Suppressor macrophage (primary cell): ENCODE data around the gene STUB1.

Experiments used
- DNase-seq, 4 experiments: peaks; one replicate each; pipeline ENCODE4 v3.0.0-alpha.2; 2020 to 2022

The STUB1 gene

DNA sequence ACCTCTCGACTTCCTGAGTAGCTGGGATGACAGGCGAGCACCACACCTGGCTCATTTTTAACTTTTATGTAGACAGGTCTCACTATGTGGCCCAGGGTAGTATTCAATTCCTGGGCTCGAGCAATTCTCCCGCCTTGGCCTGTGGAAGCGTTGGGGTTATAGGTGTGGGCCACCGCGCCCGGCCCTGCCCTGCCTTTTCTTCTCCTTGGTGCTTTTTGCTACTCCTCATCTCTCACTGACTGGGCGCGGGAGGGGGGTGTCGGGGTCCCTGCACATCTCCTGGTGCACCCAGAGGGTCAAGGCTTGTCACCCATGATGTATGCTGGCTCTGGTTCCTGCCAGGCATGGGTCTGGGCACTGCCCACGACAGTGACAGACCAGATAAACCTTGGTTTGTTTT is 35.7 kb upstream of the STUB1 start:
- no peak for DNase-seq

DNA sequence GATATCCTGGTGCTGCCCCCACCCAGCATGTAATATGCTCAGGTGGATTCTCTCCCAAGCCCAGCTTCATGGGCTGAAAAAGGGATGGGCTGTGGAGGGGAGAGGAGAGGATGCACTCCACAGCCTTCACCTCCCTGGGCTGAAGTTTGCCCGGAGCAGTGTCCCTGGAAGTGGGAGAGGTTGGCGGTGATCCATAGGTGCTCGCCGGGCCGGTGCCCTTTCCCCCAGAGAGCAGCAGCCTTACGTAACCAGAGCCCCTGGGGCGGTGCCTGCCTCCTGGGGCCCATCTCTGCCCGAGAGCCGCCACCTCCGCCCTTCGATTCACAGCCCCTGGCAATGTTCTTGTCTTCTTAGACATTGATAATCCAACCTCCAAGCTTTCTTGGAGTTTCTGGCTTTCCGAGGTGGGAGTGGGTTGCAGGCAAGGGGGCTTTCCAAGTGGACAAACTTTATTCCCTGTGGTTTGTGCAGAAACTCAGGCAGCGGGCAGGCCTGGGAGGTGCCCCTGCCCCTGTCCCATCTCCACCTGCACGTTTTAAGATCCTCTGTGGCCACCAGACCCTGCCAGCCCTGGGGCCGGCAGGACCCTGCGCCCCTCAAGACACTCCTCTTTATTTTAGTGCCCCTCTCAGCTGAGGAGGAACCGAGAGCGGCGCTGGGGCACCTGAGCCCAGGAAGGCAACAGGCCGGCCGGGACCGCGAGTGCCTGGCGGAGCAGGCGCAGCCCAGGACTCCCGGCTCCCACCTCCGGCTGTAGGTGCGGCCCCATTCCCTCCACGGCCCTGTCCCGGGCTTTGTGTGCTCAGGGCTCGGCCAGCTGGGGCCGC is 34.1 kb upstream of the STUB1 start:
- no peak for DNase-seq

DNA sequence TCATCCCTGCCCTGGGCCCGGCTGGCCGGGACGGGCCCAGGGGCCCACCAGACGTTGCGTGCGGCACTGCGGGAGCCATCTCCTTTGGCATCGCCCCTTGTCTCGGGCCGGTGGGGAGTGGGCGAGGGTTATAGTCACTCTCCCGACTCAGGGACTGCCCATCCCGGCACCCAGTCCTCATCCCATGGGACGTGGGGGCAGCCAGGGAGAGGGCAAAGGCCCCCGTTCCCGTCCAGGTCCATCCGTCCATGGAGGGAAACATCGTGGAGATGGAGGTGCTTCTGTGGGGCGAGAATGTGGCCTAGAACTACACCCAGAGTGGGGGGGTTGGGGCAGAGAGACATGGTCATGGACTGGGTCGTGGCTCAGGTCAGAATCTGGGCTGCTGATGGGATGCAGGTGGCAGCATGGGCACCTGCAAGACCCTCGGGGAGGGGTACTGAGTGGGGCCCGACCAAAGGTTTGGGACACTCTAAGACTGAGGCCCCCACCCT is 33.5 kb upstream of the STUB1 start:
- DNase-seq = no peak

DNA sequence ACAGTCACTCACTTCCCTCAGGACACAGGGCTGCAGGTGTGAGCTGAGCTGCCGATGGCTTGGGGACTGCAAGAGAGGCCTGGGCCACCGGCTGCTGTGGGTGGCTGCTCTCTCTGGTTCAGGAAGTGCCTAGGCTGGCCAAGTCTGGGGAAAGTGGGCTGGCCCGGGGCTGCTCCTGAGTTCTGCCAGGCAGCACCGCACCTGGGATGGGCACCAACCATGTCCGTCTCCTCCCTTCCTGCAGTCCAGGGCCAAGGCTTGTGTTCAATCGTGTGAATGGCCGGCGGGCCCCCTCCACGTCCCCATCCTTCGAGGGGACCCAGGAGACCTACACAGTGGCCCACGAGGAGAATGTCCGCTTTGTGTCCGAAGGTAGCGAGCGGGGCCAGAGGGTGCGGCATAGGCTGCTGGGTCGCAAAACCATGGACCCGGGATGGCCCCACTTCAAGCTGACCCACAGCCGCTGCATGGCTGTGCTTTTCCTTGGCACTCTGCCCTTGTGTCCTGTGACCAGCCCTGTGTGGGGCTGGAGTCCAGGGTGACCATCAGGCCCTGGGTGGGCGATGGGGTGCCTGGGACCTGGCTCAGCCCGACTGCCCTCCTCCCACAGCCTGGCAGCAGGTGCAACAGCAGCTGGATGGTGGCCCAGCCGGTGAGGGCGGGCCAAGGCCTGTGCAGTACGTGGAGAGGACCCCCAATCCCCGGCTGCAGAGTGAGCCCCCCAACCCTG is 32.9 kb upstream of the STUB1 start:
- DNase-seq = peak in 1 of 4 experiments; percentile 18

DNA sequence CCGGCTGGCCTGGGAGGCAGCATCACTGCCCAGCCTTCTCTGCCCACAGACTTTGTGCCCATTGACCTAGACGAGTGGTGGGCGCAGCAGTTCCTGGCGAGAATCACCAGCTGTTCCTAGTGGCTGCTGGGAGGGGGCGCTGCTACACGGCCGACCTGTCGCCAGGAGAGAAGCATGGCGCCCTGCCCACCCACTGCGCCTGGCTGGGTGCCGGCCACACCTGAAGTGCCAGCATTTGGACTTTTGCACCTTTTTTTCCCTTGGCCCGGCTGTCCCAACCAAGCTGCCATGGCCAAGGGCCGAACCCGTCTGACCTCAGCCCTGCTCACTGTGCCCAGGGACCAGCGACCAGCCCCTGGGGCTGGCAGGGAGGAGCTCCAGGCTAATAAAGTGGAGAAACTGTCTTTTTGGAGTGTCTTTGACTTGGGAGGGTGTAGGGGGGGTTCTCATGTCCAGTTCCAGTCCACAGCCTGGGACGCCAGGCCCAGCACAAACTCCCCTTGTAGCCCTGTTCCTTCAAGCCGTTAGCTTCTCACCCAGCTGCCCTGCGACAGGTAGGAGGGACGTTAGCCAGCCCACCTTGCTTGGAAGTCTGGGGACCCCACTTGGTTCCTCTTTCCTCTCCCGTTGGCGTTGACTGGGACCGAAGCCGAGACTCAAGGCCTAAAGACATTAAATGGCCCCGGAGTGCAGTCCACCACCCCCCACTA is 32.0 kb upstream of the STUB1 start:
- DNase-seq = peak; percentile 31 to 71 (median 57)

DNA sequence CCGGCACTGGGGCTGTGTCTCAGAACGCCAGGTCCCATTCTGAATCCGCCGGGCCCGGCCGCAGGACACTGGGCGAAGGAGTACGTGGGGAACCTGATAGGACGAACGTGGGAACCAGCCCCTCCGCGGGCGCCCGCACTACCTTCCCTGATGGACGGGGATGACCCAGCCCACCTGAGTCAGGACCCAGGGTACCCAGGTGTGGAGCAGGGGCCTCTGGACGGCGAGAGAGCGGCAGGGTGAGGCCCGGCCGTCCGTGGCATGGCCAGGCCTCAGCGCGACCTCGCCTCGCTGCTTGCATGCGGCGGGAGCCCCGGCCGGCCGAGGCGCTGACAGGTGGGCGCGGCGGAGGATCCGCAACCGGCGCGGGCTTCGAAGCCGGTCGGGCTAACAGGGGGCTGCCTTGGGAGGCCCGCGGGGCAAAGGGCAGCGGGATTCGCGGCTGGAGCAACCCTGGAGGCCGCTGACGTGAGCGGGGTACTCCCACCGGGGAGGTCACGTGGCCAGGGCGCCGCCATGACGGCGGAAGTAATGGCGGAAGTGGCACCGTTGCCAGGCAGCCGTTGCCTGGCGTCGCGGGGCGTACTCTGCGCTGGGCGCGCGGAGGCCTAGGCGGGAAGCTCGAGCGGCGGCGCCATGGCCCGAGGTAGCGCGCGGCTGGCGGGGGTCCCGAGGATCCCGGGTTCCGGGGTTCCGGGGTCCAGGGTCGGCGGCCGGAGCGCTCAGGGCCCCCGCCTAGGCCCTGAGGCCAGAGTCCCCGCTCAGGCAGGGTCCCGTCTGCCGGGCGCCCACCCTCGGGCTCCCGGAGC is 31.2 kb upstream of the STUB1 start, which contains the start of gene WDR90:
Gene WDR90 (plus strand): TSS at position 585 of the 809 bp plus-strand sequence. CDS start 52 bp downstream, at position 637.
- DNase-seq = peak; percentile 96 to 98 (median 97)

DNA sequence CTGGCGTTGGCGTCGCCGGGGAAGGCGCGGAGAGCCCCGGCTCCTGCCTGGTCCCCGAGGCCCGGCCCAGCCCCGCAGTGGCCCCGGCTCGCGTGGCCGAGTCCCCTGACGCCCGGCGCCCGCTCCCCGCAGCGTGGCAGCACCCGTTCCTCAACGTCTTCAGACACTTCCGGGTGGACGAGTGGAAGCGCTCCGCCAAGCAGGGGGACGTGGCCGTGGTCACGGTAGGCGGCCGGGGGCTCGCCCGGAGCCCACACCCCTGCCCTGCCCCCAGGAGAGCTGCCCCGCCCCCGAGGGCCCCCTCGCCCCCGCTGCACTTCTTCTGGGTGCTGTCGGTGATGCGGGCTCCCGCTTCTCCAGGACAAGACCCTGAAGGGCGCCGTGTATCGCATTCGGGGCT is 30.6 kb upstream of the STUB1 start:
- peak; percentile 11 to 58 (median 34) for DNase-seq

DNA sequence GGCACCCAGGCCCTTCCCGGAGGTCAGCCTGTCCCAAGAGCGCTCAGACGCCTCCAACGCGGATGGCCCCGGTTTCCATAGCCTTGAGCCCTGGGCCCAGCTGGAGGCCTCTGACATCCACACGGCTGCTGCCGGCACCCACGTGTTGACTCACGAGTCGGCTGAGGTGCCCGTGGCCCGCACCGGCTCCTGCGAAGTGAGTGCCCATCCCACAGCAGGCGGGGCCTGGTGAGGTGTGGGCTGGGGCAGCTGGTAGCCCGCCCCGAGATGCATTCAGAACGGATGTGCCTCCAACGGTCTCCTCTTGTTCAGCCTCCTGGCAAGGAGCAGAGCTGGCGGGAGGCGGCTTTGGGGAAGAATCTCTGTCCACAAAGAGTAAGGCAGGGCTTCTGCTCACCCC is 28.4 kb upstream of the STUB1 start:
- DNase-seq = no peak

DNA sequence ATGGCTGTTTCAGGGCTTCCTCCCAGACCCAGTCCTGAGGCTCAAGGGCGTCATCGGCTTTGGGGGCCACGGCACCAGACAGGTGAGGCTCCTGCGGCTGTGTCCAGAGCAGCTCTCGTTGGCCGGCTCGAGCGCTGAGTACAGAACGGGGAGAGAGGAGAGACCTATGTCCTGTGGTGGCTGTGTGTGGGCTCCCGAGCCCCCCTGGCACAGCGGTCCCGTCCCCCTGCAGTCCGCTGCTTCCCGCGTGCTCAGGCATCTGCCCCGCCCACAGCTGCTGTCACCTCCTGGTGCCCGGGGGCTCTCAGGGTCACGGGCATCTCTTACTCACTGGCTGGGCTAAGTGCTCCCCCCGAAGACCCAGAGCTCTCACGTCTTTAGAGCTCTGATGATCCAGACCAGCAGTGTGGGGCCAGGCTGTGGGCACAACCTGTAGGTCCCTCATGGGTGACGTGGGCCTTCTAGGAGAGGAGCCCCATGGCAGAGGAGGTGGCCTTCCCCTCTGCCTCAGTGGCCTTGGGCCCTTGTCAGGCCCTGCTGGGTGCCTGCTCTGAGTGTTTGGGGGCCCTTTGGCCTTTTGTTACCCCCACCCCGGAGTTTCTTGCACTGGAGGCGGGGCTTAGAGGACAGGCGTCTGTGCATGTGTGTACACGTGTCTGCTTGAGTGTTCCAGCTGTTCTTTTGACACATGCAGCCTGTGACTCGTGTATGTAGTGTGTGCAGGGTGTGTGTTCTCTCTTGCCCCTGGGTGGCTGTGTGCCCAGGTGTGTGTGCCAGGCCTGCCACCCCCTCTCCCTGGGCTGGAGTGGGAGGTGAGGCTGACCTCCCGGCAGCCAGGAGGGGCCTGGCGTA is 27.5 kb upstream of the STUB1 start:
- DNase-seq = no peak

DNA sequence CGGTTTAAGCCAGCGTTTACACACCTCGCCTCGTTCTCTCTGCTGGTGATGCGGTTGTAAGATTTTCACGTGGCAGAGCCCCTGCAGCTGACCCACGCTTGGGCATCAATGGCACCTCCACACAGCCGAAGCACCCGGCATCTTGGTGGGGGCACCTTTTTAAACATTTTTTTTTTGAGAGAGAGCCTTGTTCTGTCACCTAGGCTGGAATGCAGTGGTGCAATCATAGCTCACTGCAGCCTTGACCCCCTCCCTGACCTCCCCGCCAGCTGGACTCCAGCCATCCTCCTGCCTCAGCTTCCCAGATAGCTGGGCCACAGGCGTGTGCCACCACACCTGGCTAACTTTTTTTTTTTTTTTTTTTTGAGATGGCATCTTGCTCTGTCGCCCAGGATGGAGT is 26.2 kb upstream of the STUB1 start:
- no peak for DNase-seq

DNA sequence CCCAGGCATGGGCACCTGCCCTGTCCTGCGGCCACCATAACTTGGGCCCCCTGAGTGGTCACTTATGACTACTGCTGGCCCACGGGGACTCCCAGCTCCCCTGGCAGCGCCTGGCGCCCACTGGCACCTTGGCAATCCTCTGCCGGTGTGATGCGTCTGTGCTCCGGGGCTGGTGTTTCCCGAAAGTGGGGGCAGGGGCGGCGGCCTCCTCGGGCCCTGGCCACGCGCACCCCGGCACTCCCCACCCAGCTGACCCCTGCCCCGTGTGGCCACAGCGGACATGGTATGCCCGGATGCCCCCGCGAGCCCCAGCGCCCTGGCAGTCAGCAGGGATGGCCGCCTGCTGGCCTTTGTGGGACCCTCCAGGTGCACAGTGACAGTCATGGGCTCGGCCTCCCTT is 22.7 kb upstream of the STUB1 start:
- DNase-seq = no peak

DNA sequence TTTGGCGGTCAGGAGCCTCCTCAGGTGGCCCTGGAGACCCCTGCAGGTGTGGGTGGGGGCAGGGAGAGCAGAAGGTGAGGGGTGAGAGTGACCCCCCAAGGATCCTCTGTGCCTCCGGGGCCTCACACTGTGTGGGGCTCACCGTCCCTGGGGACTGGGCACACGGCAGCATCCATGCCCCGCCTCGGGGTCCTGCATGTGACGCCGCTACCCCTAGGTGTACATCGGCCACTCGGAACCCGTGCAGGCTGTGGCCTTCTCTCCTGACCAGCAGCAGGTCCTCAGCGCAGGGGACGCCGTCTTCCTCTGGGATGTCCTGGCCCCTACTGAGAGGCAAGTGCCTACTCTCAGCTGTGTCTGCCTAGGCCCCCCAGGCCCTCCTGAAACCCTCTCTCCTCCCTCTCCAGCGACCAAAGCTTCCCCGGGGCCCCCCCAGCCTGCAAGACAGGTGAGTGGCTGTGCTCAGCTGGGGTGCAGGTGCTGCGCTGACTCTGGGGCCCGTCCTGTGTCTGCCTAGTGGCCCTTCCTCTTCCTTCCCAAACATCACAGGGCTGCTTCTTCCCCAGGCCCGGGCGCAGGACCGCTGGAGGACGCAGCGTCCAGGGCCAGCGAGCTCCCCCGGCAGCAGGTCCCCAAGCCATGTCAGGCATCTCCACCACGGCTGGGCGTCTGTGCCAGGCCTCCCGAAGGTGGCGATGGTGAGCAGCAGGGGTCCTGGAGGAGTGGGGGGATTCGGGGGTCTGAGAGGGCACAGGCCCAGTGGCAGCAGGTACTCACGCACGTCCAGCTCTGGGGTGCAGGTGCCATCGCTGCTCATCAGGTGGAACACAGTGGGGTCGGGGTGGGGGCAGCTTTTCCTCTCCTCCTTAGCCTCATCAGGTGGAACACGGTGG is 21.3 kb upstream of the STUB1 start:
- DNase-seq = no peak

DNA sequence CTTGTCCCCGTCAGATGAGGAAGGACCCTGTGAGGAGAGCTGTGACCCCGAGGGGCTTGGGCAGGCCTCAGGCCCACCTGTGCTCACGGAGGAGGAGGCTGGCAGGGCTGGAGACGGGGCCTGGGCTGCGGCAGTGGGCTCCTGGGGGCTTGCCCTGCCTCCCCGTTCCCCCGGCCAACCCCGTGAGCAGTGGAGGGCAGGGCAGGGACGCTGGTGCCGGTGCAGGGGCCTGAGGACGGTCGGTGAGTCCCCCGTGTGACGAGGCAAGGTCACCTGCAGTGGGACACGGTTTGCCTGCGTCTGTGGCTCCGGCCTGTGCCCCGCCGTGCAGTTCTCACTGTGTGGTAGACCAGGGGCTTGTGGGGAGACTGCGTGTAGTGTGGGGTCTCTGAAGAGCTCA is 20.6 kb upstream of the STUB1 start:
- no peak for DNase-seq

DNA sequence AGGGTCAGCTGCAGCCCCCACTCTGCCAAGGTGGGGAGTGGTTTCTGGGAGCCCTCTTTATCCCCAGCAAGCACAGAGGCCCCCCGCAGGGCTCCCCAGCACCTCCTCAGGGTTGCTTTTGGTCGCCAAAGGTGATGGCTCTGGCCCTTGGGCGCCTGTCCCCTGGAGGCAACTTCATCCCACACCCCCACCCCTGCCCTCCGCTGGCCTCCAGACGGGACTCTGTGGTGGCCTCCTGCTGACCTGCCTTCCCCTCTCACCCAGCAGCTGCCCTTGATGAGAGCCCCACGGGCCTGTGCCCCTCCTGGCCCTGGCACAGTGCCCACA is 20.1 kb upstream of the STUB1 start:
- DNase-seq = no peak

DNA sequence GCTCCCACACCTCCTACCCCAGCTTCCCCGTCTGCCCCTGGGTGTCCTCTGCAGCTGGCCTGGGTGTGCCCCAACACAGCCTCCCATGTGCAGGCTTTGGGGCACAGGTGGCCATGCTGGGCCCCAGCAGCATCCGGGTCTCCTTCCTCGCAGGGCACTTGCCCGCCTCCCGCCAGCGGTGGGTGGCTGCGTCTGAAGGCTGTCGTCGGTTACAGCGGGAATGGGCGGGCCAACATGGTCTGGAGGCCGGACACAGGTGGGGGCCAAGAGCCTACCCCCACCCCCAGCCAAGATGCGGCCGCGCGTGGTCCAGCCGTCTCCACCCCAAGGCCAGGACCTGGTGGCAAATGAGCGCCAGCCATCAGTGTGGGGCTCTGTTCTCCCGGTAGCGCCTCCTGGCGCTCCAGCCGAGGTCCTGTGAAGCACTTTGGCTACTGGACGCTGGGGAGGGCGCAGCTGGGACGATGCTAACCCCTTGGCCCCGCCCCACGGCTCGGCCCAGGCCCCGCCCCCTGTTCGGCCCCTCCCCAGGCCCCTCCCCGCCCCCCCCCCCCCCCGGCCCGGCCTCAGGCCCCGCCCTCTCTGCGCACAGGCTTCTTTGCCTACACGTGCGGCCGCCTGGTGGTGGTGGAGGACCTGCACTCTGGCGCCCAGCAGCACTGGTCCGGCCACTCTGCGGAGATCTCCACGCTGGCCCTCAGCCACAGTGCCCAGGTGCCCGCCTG is 19.6 kb upstream of the STUB1 start:
- peak; percentile 92 to 97 (median 96) for DNase-seq

DNA sequence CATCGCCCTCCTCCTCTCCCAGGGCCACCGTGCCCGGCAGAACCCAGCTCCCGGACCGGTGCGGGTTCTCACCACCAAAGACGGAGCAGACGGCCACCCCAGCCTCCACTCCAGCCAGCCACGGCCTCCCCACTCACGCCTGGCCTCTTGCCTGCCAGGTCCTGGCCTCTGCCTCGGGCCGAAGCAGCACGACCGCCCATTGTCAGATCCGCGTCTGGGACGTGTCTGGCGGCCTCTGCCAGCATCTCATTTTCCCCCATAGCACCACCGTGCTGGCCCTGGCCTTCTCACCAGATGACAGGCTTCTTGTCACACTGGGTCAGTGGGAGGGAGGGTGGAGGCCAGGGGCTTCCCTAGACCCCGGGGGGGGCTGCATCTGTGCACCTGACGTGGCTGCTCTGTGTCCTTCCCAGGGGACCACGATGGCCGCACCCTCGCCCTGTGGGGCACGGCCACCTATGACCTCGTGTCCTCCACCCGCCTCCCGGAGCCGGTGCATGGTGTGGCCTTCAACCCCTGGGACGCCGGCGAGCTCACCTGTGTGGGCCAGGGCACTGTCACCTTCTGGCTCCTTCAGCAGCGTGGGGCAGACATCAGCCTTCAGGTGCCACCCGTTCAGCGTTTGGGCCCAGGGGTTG is 18.9 kb upstream of the STUB1 start:
- no peak for DNase-seq

DNA sequence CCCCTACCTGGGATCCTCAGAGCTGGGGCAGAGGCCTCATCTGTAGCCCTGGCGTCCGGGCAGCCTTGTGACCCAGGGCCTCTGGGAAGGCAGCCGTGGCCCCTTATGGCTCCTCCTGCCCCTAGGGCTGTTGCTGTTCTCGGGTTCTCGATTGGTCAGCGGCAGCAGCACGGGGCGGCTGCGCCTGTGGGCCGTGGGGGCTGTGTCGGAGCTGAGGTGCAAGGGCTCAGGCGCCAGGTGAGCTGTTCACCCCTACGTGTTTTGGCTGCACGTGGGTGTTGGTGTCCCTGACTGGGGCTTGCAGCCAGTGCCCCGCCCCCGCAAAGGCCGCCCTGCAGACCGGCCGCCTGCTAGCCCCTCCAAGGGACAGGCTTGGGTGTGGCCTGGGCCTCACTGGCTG is 18.1 kb upstream of the STUB1 start:
- no peak for DNase-seq

DNA sequence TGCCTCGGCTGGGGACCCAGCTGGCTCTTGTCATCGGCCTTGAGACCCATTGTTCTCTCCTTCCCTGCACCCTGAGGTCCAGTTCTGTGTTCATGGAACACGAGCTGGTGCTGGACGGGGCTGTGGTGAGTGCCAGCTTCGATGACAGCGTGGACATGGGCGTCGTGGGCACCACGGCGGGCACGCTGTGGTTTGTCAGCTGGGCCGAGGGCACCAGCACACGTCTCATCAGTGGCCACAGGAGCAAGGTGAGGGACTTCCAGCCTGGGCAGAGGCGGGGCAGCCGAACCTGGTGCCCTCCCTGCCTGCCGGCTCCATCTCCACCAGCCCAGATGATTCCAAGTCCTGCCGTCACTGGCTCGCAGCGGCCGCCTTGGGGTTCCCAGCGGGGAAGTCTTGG is 17.6 kb upstream of the STUB1 start:
- DNase-seq = no peak

DNA sequence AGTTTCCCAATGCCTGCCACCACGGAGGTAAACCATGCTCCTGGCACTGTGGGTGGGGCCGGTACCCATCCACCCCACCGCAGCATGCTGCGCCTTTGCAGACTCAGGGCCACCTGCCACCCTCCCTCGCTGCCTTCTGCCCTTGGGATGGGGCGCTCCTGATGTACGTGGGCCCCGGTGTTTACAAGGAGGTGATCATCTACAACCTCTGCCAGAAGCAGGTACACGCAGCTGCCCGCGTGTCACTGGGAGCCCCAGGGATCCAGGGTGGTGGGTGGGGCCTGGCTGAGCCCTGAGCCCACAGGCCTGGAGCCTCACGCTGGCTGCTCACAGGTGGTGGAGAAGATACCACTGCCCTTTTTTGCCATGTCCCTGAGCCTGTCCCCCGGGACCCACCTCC is 13.6 kb upstream of the STUB1 start:
- DNase-seq = no peak
